ENCODE results near the gene SAE1. TPM values are rescaled to one million over a fixed set of nuclear protein-coding genes. Genes with fewer than 3 reads are reported as not detected.

The SAE1 gene
- total RNA-seq, 1 experiment from 2014 or later, result 140 TPM

GRCh38 chr19:47187335-47187655, 56.7 kb downstream of the SAE1 start:
- peaks cover 2% of the 10 kb centered on the region; the same call in 1 of the 2 replicates for H3K36me3 ChIP-seq (ENCODE audit: control insufficient read depth, insufficient read depth, low read length)
- DNase-seq (ENCODE audit: low read depth, low spot score), result no peak
- peaks cover 45% of the 10 kb centered on the region for H3K4me1 ChIP-seq (ENCODE audit: control insufficient read depth, insufficient read depth, low read length)
- no peak overlapping the region for H3K4me3 ChIP-seq (ENCODE audit: low read depth in 2 of 2, low read length in 2 of 2)
- no peak for ATAC-seq
- BruUV-seq (replicated peaks), result no TSS peak
- POLR2A ChIA-PET, result no interaction called here
- intact Hi-C loops (cut with micrococcal nuclease; ENCODE audit: unreplicated experiment), result no loop called here
- TF ChIP-seq POLR2AphosphoS5 (IDR thresholded peaks at IDR 0.05; ENCODE audit: low read depth, low read length) (no peak), TCF7L2 (IDR thresholded peaks at IDR 0.05; ENCODE audit: low read depth, low read length) (no peak), SIN3A (IDR thresholded peaks at IDR 0.05; ENCODE audit: borderline replicate concordance, insufficient read depth, low read depth, low read length) (no peak), REST (IDR thresholded peaks at IDR 0.05; ENCODE audit: insufficient read depth in 1 of 2, low read depth in 2 of 2, low read length in 1 of 2) (no peak), CTCF (IDR thresholded peaks at IDR 0.05) (no peak)
- in situ Hi-C loops (cut with HindIII; ENCODE audit: low pct_unique_long_range_greater_than_20kb, low sequenced_read_pairs), result no loop called here
- no peaks in the 10 kb centered on the region for H3K27me3 ChIP-seq (ENCODE audit: control insufficient read depth, insufficient read depth, low read length)
- no peaks in the 10 kb centered on the region for H3K9me3 ChIP-seq (ENCODE audit: control insufficient read depth, insufficient read depth, low read depth, low read length)
- CTCF ChIA-PET, result no interaction called here
- peak overlapping the region; percentile 50; the same call in 1 of the 2 replicates for H3K27ac ChIP-seq (ENCODE audit: low read length)

GRCh38 chr19:47187797-47188196, 57.2 kb downstream of the SAE1 start:
- no peaks in the 10 kb centered on the region for H3K27me3 ChIP-seq (ENCODE audit: control insufficient read depth, insufficient read depth, low read length)
- H3K36me3 ChIP-seq (ENCODE audit: control insufficient read depth, insufficient read depth, low read length), result peaks cover 2% of the 10 kb centered on the region; the same call in 1 of the 2 replicates
- no peak overlapping the region for H3K4me3 ChIP-seq (ENCODE audit: low read depth in 2 of 2, low read length in 2 of 2)
- ChIA-PET CTCF (no interaction called here), POLR2A (no interaction called here)
- intact Hi-C loops (cut with micrococcal nuclease; ENCODE audit: unreplicated experiment) (no loop called here), in situ Hi-C loops (cut with HindIII; ENCODE audit: low pct_unique_long_range_greater_than_20kb, low sequenced_read_pairs) (no loop called here)
- H3K4me1 ChIP-seq (ENCODE audit: control insufficient read depth, insufficient read depth, low read length), result peaks cover 45% of the 10 kb centered on the region
- no TSS peak for BruUV-seq (replicated peaks)
- peak overlapping the region; percentile 82; the same call in 1 of the 2 replicates for H3K27ac ChIP-seq (ENCODE audit: low read length)
- no peak for ATAC-seq
- no peak for TF ChIP-seq POLR2AphosphoS5 (IDR thresholded peaks at IDR 0.05; ENCODE audit: low read depth, low read length)
- TF ChIP-seq TCF7L2 (IDR thresholded peaks at IDR 0.05; ENCODE audit: low read depth, low read length), result no peak
- no peak for TF ChIP-seq CTCF (IDR thresholded peaks at IDR 0.05)
- TF ChIP-seq REST (IDR thresholded peaks at IDR 0.05; ENCODE audit: insufficient read depth in 1 of 2, low read depth in 2 of 2, low read length in 1 of 2), result no peak
- no peak for TF ChIP-seq SIN3A (IDR thresholded peaks at IDR 0.05; ENCODE audit: borderline replicate concordance, insufficient read depth, low read depth, low read length)
- H3K9me3 ChIP-seq (ENCODE audit: control insufficient read depth, insufficient read depth, low read depth, low read length), result no peaks in the 10 kb centered on the region
- no peak for DNase-seq (ENCODE audit: low read depth, low spot score)

Measured in Panc1 (cell line).